PFSK-1 (cell line): Measurements from ENCODE around the gene SLIT3.

Source experiments
- FOXP2 ChIP-seq: optimal IDR thresholded peaks from 2 replicates; pipeline ENCODE3; 2011; ENCODE audit warnings: borderline replicate concordance, control low read depth, inconsistent platforms; ENCODE audit not compliant: insufficient read depth; ENCODE audit errors: extremely low read length, extremely low read depth
- POLR2AphosphoS5 ChIP-seq: IDR thresholded peaks from 2 replicates; pipeline ENCODE4 v1.6.1; 2012; ENCODE audit warnings: low read depth, mild to moderate bottlenecking, control low read depth, low read length, moderate library complexity
- SIN3A ChIP-seq: IDR thresholded peaks from 2 replicates; pipeline ENCODE4 v1.6.1; 2012; ENCODE audit warnings: mild to moderate bottlenecking, low read length, moderate library complexity, borderline replicate concordance; ENCODE audit not compliant: insufficient read depth
- TAF1 ChIP-seq: IDR thresholded peaks from 2 replicates; pipeline ENCODE4 v1.6.1; 2012; ENCODE audit warnings: low read length, control low read depth, borderline replicate concordance; ENCODE audit not compliant: insufficient read depth
- TF ChIP-seq, protein P1 (sequence below), 2 experiments: IDR thresholded peaks; 2 replicates each; pipeline versions ENCODE4 v1.6.1 to v1.8.0; 2011 to 2012; ENCODE audit warnings: low read depth in 2 of 2, low read length in 2 of 2, control low read depth in 1 of 2, inconsistent platforms in 1 of 2, mild to moderate bottlenecking in 1 of 2, moderate library complexity in 1 of 2; ENCODE audit not compliant: insufficient read depth in 1 of 2

Gene SLIT3

GRCh38 chr5:169304175-169304574 is 3.2 kb upstream of the SLIT3 start:
- TF ChIP-seq TAF1 (no peak), SIN3A (no peak), FOXP2 (no peak), POLR2AphosphoS5 (no peak)
- TF ChIP-seq, protein P1, sequence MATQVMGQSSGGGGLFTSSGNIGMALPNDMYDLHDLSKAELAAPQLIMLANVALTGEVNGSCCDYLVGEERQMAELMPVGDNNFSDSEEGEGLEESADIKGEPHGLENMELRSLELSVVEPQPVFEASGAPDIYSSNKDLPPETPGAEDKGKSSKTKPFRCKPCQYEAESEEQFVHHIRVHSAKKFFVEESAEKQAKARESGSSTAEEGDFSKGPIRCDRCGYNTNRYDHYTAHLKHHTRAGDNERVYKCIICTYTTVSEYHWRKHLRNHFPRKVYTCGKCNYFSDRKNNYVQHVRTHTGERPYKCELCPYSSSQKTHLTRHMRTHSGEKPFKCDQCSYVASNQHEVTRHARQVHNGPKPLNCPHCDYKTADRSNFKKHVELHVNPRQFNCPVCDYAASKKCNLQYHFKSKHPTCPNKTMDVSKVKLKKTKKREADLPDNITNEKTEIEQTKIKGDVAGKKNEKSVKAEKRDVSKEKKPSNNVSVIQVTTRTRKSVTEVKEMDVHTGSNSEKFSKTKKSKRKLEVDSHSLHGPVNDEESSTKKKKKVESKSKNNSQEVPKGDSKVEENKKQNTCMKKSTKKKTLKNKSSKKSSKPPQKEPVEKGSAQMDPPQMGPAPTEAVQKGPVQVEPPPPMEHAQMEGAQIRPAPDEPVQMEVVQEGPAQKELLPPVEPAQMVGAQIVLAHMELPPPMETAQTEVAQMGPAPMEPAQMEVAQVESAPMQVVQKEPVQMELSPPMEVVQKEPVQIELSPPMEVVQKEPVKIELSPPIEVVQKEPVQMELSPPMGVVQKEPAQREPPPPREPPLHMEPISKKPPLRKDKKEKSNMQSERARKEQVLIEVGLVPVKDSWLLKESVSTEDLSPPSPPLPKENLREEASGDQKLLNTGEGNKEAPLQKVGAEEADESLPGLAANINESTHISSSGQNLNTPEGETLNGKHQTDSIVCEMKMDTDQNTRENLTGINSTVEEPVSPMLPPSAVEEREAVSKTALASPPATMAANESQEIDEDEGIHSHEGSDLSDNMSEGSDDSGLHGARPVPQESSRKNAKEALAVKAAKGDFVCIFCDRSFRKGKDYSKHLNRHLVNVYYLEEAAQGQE (IDR thresholded peaks at IDR 0.05; ENCODE audit: insufficient read depth in 1 of 2, low read depth in 2 of 2, low read length in 2 of 2): no peak

DNA sequence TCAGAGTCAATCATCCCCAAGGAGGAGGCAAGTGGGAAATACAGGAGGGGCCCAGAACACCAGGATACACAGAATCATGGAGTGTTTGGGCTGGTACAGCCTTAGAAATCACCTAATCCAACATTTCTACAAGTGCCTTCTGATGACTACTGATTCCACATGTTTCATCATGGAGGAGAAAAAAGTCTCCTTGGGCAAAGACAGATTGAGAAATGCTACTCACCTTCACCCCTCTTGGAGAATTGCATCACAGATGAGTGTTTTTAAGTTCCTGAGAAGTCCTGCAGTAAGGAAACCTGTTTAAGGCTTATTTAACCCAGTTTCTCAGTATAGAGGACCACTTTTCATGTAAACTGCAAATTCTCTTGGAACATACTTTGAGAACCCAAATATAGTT is 2.2 kb upstream of the SLIT3 start:
- TF ChIP-seq POLR2AphosphoS5 (no peak), FOXP2 (no peak), SIN3A (no peak)
- TF ChIP-seq, protein P1 (IDR thresholded peaks at IDR 0.05; ENCODE audit: insufficient read depth in 1 of 2, low read depth in 2 of 2, low read length in 2 of 2): no peak

DNA sequence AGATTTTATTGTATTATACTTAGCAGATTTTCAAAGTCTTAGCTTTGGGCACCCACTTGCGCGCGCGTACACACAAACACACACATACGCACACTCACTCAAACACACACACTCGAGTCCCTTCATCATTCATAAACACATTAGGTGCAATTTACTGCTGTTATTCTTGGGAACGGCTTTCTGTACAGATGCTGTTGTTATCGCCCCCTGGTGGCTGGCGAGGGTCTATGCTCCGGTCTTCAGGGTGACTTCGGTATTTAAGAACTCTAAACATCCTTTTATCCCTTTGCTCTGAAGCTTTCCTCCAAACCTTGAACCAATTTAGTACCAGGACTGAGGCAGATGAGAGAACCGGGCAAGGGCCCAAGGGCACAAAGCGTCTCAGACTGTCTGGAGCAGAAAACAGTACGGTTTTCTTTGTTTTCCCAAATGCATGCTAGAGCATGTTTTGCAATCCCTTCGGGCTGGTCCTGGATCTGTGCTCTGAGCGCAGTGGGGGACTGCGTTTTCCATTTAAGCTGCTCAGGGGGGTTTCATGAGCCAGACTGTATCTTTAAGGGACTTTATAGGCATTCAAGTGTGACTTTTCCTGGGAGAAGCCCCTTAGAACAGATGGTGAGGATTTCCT is 1.7 kb upstream of the SLIT3 start:
- TF ChIP-seq POLR2AphosphoS5 (no peak), TAF1 (no peak), FOXP2 (no peak), SIN3A (no peak)
- TF ChIP-seq, protein P1 (IDR thresholded peaks at IDR 0.05; ENCODE audit: insufficient read depth in 1 of 2, low read depth in 2 of 2, low read length in 2 of 2): no peak

GRCh38 chr5:169301986-169302385 is 1.0 kb upstream of the SLIT3 start:
- TF ChIP-seq FOXP2: no peak
- no peak for TF ChIP-seq SIN3A
- TF ChIP-seq TAF1: no peak
- no peak for TF ChIP-seq POLR2AphosphoS5
- TF ChIP-seq, protein P1 (IDR thresholded peaks at IDR 0.05; ENCODE audit: insufficient read depth in 1 of 2, low read depth in 2 of 2, low read length in 2 of 2): no peak
